Measurements from ENCODE around the gene VMP1. TPM values are rescaled to one million over a fixed set of nuclear protein-coding genes. Genes with fewer than 3 reads are reported as not detected.

VMP1 gene
- total and polyA plus RNA-seq, 2 of the 13 experiments (the other 11 are each of a cell fraction or from before 2014, with no cell fraction given): 186 to 271 TPM

- TF ChIP-seq ZNF607 (CRISPR knock-in tag; IDR thresholded peaks at IDR 0.05; ENCODE audit: borderline replicate concordance): peak; percentile 42; the same call in 1 of the 2 replicates
- TF ChIP-seq TSC22D2 (CRISPR knock-in tag; IDR thresholded peaks at IDR 0.05; ENCODE audit: borderline replicate concordance): peak; percentile 94; the same call in 1 of the 2 replicates
- TF ChIP-seq, protein P1, sequence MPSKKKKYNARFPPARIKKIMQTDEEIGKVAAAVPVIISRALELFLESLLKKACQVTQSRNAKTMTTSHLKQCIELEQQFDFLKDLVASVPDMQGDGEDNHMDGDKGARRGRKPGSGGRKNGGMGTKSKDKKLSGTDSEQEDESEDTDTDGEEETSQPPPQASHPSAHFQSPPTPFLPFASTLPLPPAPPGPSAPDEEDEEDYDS (CRISPR knock-in tag; IDR thresholded peaks at IDR 0.05): peak; percentile 96
- TF ChIP-seq, protein P2, sequence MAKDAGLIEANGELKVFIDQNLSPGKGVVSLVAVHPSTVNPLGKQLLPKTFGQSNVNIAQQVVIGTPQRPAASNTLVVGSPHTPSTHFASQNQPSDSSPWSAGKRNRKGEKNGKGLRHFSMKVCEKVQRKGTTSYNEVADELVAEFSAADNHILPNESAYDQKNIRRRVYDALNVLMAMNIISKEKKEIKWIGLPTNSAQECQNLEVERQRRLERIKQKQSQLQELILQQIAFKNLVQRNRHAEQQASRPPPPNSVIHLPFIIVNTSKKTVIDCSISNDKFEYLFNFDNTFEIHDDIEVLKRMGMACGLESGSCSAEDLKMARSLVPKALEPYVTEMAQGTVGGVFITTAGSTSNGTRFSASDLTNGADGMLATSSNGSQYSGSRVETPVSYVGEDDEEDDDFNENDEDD (CRISPR knock-in tag; IDR thresholded peaks at IDR 0.05; ENCODE audit: borderline replicate concordance): peak; percentile 69; the same call in 1 of the 2 replicates
- peak; percentile 100 for TF ChIP-seq GATAD2A (CRISPR knock-in tag; IDR thresholded peaks at IDR 0.05)
- no peak for TF ChIP-seq ZNF546 (CRISPR knock-in tag; conservative IDR thresholded peaks at IDR 0.05)
- TF ChIP-seq ZNF160 (CRISPR knock-in tag; IDR thresholded peaks at IDR 0.05): peak; percentile 82; the same call in 1 of the 2 replicates
- TF ChIP-seq ZNF776 (CRISPR knock-in tag; IDR thresholded peaks at IDR 0.05): no peak
- TF ChIP-seq, protein P3, sequence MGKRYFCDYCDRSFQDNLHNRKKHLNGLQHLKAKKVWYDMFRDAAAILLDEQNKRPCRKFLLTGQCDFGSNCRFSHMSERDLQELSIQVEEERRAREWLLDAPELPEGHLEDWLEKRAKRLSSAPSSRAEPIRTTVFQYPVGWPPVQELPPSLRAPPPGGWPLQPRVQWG (CRISPR knock-in tag; IDR thresholded peaks at IDR 0.05; ENCODE audit: borderline replicate concordance, low read depth): no peak
- TF ChIP-seq GFI1 (CRISPR knock-in tag; IDR thresholded peaks at IDR 0.05; ENCODE audit: borderline replicate concordance): peak; percentile 65; the same call in 1 of the 2 replicates
- TF ChIP-seq RNF219 (CRISPR knock-in tag; IDR thresholded peaks at IDR 0.05): no peak
- TF ChIP-seq PTBP1 (IDR thresholded peaks at IDR 0.05; ENCODE audit: low read depth, low read length, poor library complexity, severe bottlenecking): no peak
- TF ChIP-seq ZNF660 (CRISPR knock-in tag; IDR thresholded peaks at IDR 0.05; ENCODE audit: borderline replicate concordance, low read depth): no peak
- TF ChIP-seq EHMT2 (IDR thresholded peaks at IDR 0.05; ENCODE audit: borderline replicate concordance, low read depth, low read length): no peak
- TF ChIP-seq, protein P4, sequence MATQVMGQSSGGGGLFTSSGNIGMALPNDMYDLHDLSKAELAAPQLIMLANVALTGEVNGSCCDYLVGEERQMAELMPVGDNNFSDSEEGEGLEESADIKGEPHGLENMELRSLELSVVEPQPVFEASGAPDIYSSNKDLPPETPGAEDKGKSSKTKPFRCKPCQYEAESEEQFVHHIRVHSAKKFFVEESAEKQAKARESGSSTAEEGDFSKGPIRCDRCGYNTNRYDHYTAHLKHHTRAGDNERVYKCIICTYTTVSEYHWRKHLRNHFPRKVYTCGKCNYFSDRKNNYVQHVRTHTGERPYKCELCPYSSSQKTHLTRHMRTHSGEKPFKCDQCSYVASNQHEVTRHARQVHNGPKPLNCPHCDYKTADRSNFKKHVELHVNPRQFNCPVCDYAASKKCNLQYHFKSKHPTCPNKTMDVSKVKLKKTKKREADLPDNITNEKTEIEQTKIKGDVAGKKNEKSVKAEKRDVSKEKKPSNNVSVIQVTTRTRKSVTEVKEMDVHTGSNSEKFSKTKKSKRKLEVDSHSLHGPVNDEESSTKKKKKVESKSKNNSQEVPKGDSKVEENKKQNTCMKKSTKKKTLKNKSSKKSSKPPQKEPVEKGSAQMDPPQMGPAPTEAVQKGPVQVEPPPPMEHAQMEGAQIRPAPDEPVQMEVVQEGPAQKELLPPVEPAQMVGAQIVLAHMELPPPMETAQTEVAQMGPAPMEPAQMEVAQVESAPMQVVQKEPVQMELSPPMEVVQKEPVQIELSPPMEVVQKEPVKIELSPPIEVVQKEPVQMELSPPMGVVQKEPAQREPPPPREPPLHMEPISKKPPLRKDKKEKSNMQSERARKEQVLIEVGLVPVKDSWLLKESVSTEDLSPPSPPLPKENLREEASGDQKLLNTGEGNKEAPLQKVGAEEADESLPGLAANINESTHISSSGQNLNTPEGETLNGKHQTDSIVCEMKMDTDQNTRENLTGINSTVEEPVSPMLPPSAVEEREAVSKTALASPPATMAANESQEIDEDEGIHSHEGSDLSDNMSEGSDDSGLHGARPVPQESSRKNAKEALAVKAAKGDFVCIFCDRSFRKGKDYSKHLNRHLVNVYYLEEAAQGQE (IDR thresholded peaks at IDR 0.05; ENCODE audit: borderline replicate concordance in 1 of 2, low read depth in 1 of 2, low read length in 2 of 2): no peak; a peak in 2 of 4 replicates
- TF ChIP-seq MLLT10 (CRISPR knock-in tag; IDR thresholded peaks at IDR 0.05): no peak
Observed at GRCh38 chr17:59786536-59787319, 79.3 kb downstream of the VMP1 start (continued).
